Gastrocnemius medialis (tissue), 4 donors: Measurements from ENCODE around the gene COL1A2.

ENCODE experiments used
- POLR2A ChIP-seq, 2 donors: fragments of 450-650 bp; IDR thresholded peaks; one replicate each; pipeline ENCODE4 v1.6.1; 2017; ENCODE audit warnings: antibody characterized with exemption in 2 of 2, mild to moderate bottlenecking in 2 of 2, moderate library complexity in 2 of 2
- TF ChIP-seq, protein P1 (sequence below), 5 experiments: fragments of 450-650 bp in 3 of 5; fragments of 200-600 bp in 2 of 5; sonication (generic) in 2 of 5; IDR thresholded peaks in 4 of 5; conservative IDR thresholded peaks in 1 of 5; 1 replicate in 4 of 5; 2 replicates in 1 of 5; pipeline ENCODE4 v1.5.1; 2016 to 2019; ENCODE audit warnings: antibody characterized with exemption in 5 of 5, mild to moderate bottlenecking in 3 of 5, moderate library complexity in 3 of 5

- TF ChIP-seq POLR2A (IDR thresholded peaks at IDR 0.05), result no peak
- TF ChIP-seq, protein P1, sequence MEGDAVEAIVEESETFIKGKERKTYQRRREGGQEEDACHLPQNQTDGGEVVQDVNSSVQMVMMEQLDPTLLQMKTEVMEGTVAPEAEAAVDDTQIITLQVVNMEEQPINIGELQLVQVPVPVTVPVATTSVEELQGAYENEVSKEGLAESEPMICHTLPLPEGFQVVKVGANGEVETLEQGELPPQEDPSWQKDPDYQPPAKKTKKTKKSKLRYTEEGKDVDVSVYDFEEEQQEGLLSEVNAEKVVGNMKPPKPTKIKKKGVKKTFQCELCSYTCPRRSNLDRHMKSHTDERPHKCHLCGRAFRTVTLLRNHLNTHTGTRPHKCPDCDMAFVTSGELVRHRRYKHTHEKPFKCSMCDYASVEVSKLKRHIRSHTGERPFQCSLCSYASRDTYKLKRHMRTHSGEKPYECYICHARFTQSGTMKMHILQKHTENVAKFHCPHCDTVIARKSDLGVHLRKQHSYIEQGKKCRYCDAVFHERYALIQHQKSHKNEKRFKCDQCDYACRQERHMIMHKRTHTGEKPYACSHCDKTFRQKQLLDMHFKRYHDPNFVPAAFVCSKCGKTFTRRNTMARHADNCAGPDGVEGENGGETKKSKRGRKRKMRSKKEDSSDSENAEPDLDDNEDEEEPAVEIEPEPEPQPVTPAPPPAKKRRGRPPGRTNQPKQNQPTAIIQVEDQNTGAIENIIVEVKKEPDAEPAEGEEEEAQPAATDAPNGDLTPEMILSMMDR (IDR thresholded peaks at IDR 0.05 in 4 of 5, conservative IDR thresholded peaks at IDR 0.05 in 1 of 5), result no peak
These were observed 6.1 kb downstream of the COL1A2 start for GRCh38 chr7:94400643-94401427.
